Right lobe of liver (tissue), 4 donors: ENCODE data around the gene FAM43A.

Experiments used
- CTCF ChIP-seq, 4 donors: fragments of 200-600 bp in 3 of 4; fragments of 450-650 bp in 1 of 4; IDR thresholded peaks; one replicate each; pipeline versions ENCODE4 v1.5.1 to v1.8.0; 2016 to 2022; ENCODE audit warnings: antibody characterized with exemption in 4 of 4, mild to moderate bottlenecking in 2 of 4
- POLR2A ChIP-seq: fragments of 450-650 bp; IDR thresholded peaks from one replicate; pipeline ENCODE4 v1.6.1; 2017; ENCODE audit warnings: antibody characterized with exemption, mild to moderate bottlenecking
- donor health status: DM: no; HTN: no; CAD: no.
- donor health status: DM: no; HTN: no; CAD: no.
- donor health status: DM: no; HTN: yes; CAD: no.

DNA sequence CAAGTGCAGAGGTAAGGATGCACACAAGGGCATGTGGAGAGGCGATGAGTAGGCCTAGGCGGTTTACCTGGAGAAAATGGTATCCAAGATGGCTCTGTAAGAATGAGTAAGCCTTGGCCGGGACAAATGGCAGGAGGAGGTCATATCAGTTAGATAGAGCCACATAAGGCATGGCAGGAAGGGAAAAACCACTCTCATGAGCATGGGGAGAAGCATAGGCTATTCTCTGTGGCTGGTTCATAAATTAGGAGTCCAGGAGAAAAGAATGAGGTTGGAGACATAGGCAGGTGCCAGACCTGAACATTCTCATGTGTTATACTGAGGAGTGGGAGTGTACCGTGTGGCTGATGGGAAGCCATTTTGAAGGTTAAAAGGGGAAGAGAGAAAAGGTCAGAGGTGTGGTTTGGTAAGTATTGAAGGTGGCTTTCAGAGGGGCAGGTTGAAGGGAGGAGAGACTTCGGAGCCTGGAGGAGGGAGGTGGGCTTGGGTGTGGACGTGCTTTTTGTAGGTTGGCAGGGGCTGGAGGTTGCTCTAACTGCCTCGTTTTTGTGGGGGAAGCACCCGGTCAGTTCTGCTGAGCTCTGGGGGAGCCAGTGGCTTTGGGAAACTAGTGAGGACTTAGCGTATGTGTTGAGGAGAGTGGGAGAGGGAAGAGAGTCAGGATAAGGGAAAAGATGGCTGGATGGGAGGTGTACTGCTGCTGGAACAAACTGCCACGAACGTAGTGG is 4.6 kb upstream of the FAM43A start:
- TF ChIP-seq CTCF (IDR thresholded peaks at IDR 0.05) = no peak
- no peak for TF ChIP-seq POLR2A
